NCI-H187 treated with DMSO at 0.1 percent for 48 hours (cell line): ENCODE measurements around the gene IFNL2.
"Not testable (repeated sequence)": the region's sequence is repeated elsewhere in the genome, so short reads cannot be mapped to it uniquely, and the experiment has no call there.

Experiments used
- DNase-seq: peaks from one replicate; lab custom pipeline; 2025; lab: John Stamatoyannopoulos, UW

Gene IFNL2

DNA sequence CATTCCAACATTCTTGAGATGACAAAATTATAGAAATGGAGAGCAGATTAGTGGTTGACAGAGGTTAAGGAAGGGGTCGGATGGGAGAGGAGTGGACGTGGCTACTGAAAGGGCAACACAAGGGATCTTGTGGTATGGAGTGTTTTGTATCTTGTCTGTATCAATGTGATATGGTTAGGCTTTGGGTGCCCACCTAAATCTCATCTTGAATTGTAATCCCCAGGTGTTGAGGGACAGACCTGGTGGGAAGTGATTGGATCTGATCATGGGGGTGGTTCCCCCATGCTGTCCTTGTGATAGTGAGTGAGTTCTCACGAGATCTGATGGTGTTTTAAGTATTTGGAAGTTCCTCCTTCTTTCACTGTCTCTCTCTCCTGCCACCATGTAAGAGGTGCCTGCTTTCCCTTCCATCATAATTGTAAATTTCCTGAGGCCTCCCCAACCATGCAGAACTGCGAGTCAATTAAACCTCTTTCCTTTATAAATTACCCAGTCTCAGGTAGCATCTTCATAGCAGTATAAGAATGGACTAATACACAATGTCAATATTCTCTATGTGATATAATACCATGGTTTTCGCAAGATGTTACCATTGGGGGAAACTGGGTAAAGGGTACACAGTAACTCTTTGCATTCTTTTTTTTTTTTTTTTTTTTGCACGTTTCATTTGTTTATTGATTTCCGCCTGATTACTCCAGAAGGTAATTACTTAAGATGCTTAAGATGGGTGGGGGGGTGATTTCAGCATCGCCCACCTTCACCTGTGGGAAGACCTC, 14.6 kb upstream of the IFNL2 start:
- DNase-seq = no peak

DNA sequence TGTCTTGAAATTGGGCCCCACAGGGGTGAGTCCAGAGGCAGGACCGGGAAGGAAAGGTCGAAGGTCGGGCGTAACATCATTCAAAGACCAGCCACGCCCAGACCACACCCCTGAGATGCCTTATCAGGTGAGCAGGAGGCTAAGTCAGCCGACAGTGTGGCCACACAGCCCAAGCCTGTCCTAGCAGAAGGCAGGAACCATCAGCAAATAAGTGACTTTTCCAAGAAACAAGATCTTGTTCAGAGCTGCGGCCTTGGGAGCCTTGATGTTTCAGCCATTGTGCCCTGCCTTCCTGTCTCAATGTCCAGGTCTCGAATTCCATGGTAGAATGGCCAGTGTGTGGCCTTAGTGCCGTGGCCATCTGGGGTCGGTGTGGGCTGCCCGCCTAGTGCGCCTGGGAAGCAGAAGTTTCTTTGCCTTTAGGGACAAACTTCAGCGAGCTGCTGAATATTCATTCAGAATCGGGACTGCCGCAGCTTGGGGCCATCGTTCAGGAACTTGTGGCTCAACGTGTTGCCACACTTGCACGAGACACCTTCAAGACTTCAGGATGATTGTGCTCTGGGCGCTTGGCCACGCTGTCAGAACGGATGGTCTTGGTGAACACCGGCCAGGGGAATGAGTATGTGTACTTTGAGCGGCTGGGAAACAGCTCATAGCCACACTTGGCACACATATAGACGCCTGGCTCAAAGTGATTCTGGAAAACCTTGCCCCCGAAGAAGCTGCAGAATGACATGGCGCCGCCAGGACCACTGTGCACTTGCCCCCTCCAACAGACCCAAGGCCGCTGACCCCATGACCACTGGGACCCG, 13.5 kb upstream of the IFNL2 start:
- DNase-seq = no peak

DNA sequence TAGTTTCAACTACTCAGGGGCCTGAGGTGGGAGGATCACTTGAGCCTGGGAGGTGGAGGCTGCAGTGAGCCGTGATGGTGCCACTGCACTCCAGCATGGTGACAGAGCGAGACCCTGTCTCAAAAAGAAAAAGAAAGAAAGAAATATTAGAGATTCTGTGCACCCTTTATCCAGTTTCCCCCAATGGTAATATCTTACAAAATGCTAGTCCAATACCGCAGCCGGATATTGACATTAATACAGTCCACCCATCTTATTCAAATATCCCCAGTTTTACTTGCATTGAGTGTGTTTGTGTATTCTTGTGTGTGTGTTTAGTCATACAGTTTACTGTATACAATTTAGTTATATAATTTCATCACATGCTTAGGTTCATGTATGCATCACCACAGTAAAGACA, 11.0 kb upstream of the IFNL2 start:
- DNase-seq = no peak

DNA sequence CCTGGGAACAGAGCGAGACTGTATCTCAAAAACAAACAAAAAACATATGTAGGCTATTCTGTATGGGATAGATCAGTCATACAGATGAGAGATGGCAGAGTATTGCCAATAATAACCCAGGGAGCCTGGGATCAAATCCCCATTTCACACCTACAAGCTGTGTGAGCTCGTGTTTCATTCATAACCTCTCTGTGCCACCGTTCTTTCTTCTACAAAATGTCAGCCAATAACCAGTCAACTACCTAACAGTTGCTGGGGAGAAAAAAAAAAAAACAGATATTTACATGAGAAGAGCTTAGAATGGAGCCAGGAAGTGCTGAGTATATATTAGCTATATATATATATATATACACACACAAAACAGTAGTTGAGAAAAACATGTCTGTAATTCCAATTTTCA, 6.5 kb upstream of the IFNL2 start:
- no peak for DNase-seq

DNA sequence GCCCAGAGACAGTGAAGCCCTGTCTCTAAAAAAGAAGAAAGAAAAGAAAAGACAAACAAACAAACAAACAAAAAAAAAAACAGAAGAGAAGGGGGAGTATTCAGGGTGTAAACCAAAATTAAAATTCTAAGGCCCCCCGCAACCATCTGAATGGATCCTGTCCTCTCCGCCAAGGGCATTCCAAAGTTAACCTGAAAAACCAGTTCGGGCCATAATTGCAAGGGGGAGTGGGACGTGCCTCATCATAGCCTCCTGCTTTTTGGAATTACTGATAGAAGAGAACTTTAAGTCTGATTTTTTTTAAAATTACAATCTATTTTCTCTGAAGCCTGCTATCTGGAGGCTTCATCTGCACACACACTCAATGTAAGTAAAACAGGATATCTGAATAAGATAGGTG, 5.7 kb upstream of the IFNL2 start:
- DNase-seq = no peak

DNA sequence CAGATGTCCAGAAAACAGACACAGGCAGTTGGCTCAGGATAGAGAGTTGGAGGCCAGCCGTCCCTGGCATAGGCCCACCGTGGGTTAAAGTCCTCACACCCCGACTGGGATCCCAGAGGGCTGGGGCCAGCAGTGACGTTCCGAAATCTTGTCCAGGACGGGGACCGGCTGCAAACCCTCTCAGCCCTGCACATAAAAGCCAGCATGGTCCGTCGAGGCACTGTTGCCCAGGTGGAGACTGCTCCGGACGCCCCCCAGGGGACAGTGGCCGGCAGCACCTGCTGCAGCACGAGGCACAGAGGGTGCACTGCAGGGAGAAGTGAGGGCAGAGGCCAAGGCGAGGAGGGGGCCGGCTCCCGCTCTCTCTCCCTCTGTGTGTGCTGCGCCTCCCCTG, 4.3 kb upstream of the IFNL2 start:
- DNase-seq = no peak

DNA sequence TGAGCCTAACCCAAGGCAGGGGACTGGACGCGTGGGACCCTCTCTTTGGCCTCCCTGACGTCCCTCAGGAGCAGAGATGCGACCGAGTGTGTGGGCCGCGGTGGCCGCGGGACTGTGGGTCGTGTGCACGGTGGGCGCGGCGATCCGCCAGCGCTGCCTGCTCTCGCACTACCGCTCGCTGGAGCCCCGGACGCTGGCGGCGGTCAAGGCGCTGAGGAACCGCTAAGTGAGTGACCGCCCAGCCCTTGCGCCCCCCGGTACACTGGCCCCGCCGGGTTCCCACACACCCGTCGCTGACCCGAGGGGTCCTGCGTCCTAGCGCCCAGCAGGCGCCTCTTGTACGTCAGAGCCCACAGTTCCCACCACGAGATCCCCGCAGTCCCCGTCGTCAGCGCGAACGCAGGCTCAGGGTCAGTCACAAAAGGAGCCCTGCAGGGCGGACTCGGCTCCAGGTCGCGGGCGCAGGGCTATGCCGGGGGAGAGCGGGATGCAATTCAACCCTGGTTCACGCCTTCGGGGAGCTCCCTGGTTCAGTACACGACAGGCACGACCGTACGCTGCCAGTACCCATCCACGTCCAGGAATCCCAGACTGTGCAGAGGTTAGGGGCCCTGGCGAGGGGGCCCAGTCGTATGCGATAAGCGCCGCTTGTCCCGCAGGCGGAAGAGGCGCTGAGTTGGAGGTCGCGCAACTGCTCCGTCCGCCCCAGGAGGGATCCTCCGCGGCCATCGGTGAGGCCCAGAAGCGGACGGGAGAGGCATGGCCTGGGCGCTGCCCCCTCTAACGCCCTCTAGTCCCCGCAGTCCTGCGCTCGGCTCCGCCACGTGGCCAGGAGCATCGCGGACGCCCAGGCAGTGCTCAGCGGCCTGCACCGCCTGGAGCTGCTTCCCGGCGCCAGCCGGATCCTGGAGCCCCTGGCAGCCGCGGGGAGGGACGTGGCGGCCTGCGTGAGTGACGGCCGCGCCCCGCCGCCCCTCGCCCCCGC, 3.6 kb upstream of the IFNL2 start:
- DNase-seq = no peak

DNA sequence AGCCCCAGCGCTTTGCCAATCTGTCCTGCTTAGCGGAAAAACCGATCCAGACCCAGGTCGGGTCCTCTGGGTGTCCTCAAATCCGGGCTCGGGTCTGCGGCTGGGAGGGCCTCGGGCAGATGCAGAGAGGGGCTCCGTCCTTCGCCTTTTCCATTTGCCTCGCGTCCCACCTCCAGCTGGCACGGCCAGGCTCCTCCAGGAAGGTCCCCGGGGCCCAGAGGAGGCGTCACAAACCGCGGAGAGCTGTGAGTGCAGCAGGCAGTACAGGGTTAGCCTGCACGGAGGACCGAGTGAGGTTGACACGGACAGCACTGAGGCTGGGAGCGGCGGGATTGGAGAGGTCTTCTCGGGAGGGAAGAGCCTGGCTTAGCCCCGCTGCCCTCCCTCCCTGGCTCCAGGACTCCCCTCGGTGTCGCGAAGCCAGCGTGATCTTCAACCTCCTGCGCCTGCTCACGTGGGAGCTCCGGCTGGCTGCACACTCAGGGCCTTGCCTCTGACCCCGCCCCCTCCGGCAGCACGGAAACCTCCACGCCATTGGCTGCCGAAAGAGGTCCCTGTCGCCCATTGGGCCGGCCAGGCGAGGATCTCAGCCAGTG, 2.8 kb upstream of the IFNL2 start:
- no peak for DNase-seq

DNA sequence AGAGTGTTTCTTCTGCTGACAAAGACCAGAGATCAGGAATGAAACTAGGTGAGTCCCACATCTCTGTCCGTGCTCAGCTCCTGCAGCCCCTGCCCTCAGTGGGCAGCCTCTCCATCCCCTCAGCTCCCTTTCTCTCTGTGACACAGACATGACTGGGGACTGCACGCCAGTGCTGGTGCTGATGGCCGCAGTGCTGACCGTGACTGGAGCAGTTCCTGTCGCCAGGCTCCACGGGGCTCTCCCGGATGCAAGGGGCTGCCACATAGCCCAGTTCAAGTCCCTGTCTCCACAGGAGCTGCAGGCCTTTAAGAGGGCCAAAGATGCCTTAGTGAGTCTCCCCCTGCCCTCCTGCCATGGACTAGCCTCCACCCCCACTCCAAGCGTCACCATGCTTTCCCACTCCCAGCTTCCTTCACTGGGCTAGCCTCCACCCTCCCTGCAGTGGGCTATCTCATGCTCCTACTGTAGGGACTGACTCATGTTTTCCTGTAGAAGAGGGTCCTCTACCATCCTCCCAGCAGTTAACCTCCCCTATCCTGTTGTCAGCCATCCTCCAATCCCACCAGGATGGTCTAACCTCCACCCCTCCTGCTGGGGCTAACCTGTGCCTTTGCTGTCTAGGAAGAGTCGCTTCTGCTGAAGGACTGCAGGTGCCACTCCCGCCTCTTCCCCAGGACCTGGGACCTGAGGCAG, 481 bp downstream of the IFNL2 start:
- DNase-seq = not testable (repeated sequence)

DNA sequence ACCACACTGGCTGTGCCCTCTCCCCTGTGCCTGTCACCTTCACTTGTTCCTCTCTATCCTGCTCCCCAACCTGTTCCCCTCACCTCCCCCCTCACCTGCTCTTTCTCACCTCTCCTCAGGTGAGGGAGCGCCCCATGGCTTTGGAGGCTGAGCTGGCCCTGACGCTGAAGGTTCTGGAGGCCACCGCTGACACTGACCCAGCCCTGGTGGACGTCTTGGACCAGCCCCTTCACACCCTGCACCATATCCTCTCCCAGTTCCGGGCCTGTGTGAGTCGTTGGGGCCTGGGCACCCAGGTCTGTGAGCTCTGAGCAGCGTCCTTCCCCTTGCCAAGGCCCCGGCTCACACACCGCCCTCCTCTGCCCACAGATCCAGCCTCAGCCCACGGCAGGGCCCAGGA, 1.2 kb downstream of the IFNL2 start:
- DNase-seq = not testable (repeated sequence)

DNA sequence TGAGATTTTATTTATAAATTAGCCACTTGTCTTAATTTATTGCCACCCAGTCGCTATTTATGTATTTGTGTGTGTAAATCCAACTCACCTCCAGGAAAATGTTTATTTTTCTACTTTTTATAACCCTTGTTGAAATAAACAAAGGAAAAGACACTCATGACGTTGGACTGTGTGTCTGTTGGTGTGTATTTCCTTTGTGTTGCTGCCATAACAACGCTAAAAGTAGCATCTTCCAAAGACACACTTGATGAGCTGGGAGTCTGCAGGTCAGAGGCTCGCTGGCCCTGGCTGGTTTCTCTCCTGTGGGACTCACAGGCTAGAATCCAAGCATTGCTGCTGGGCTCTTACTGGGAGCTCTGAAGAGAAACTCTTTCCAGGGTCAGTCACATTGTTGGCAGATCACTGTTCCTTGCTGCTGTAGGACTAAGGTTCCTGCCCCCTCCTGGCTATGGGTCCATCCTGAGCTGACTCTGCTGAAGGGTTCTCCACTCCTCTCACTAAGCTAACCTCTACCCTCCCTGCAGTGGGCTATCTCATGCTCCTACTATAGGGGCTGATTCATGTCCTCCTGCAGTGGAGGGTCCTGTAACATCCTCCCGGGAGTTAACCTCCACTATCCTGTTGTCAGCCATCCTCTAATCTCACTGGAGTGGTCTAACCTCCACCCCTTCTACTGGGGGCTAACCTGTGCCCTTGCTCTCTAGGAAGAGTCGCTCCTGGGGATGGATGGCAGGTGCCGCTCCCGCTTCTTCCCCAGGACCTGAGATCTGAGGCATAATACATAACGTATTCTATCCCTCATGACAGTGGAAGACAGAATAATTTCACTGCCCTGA, 2.1 kb downstream of the IFNL2 start:
- no peak for DNase-seq

DNA sequence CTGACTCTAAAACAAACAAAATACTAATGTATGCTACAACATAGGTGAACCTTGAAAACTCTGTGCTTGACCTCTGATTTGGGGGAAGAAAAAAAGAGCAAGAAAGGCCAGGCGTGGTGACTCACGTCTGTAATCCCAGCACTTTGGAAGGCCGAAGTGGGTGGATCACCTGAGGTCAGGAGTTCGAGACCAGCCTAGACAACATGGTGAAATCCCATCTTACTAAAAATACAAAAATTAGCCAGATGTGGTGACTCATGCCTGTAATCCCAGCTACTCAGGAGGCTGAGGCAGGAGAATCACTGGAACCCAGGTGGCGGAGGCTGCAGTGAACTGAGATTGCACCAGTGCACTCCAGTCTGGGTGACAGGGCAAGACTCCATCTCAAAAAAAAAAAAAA, 5.7 kb downstream of the IFNL2 start:
- not testable (repeated sequence) for DNase-seq

DNA sequence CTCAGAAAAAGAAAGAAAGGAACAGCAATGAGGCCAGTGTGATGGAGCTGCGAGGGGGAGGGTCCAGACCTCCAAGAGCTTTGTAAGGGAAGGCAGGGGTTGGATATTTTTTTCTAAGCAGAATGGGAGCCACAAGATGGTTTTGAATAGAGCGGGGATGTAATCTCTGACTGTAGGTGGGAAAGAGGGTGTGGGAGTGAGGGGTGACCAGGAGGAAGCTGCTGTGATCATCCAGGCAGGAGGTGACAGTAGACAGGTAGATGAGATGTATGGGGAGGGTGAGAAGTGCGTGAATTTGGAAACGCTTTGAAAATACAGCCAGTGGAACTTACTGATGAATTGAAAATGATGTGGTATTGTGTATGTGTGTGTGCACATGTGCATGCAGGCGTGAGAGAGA, 7.4 kb downstream of the IFNL2 start:
- no peak for DNase-seq

DNA sequence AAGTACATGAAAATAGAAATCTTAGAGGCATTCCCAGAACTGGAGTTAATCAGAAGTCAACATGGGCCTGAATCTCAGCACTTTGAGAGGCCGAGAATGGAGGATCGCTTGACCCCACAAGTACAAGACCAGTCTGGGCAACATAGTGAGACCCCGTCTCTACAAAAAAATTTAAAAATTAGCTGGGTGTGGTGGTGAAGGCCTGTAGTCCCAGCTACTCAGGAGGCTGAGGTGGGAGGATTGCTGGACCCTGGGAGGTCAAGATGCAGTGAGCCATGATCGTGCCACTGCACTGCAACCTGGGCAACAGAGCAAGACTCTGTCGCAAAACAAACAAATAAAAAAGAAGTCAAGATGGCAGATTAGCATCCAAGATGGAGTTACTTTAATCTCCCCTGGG, 8.5 kb downstream of the IFNL2 start:
- no peak for DNase-seq

DNA sequence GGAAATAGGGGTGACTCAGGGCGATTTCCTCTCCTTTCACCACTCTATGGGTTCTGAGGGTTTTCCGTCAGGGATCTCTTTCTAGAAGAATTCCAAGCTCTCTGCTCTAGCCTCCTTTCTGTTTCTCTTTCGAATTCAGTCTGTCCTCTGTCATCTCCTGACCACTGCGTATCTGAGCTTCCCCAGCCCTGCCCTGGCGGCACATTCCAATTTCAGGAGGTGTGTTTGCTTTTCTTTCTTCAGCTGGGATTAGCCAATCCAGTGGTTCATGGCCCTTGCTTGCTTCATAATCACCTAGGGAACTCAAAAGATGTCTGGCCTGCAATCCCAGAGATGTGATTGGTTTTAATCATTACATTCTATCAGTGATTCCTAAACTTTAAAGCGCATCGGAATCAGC, 9.4 kb downstream of the IFNL2 start:
- DNase-seq = no peak

DNA sequence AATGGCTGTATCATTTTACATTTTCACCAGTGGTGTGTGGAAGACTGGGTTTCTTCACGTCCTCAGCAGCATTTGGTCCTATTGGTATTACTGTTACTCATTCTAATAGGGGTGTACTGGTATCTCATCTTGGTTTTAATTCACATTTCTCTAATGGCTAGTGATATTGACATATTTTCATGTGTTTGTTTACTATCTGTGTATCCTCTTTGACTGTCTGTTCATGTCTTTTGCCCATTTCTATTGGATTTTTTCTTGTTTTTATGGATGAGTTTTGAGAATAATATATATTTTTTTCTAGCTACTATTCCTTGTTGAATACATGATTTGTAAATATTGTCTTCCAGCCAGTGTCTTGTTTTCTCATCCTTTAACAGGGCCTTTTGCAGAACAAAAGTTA, 13.8 kb downstream of the IFNL2 start:
- DNase-seq = no peak

DNA sequence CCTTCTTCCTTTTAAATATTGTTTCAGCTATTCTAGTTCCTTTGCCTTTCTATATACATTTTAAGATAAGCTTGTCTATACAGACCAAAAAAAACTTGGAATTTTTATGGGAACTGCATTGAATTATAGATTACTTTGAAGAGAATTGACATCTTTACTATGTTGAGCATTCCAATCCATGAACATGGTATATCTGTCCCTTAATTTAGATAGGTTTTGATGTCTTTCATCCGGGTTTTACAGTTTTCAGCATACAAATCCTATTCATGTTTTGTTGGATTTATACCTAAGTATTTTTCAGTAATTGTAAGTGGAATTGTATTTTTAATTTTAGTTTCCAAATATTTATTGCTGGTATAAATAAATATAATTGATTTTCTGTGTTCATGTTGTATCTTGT, 15.8 kb downstream of the IFNL2 start:
- no peak for DNase-seq

DNA sequence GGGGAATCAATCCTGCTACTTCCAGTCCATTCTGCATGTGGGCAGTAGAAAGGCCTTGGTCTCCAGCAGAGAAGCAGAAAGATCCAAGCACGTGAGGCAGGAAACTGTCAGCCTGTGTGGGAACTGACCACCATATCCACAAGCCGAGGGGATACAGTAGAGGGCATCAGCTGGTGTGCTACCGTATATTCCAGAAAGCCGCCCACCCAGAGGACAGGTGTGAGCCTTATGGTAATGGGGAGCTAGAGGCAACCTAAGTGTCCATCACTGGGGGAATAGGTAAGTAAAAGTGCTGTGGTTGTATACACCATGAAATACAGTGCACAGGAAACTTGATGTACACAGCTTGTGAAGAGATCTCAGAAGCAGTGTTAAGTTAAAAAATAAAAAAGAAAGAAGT, 25.2 kb downstream of the IFNL2 start:
- DNase-seq = no peak

DNA sequence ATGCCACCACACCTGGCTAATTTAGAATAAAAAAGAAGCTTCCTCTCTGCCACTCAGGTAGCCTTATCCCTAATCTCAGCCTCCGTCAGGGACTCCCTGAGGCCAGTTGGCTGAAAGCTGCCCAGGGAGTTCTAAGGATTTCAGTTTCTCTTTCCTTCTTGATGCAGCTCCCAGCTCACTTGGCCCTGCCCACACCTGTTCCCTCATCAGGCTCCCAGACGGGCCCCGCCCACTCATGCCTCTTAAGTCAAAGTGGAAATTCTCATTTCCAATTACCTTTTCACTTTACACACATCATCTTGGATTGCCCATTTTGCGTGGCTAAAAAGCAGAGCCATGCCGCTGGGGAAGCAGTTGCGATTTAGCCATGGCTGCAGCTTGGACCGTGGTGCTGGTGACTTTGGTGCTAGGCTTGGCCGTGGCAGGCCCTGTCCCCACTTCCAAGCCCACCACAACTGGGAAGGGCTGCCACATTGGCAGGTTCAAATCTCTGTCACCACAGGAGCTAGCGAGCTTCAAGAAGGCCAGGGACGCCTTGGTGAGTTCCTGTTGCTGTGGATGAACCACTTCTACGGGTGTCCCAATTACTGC, 28.0 kb downstream of the IFNL2 start, which contains the start of gene IFNL1:
Gene IFNL1, plus strand, starts transcription at position 353 of the 591 bp plus-strand sequence. Its CDS starts 15 bp downstream, at position 368.
- DNase-seq = no peak

DNA sequence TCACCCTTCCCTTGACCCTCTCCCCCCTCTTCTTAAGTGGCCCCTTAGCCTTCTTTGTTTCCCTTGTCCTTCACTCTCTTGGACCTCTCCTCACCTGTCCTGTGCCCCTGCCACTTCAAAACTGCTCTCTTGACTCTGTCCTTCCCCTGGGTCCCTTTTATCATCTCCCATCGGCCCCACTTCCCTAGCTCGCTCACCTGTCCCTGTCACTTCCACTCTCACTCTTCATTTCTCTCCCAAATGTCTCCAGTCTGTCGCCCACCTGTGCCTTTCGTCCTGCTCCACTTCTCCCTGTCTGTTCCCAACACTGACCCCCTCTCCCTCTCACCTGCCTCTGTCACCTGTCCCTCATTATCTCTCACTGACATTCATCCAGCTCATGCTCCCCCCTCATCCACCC, 28.7 kb downstream of the IFNL2 start:
- DNase-seq = no peak
